HAP-1 (cell line): ENCODE measurements around the gene SERP1.
A peak's percentile ranks its signal among the peaks of the same experiment; 100 is the strongest.
"Not testable (repeated sequence)": the region's sequence is repeated elsewhere in the genome, so short reads cannot be mapped to it uniquely, and the experiment has no call there.

Experiments
- DNase-seq, 2 experiments: peaks; one replicate each; pipeline ENCODE4 v3.0.0-alpha.2; 2016 to 2020; ENCODE audit warnings: low spot score in 2 of 2
- H3K27me3 ChIP-seq: fragments of 250-450 bp; sonication (Bioruptor Pico); 2 replicates; pipeline ENCODE4 v1.5.1; 2020; ENCODE audit warnings: low read depth, mild to moderate bottlenecking, moderate library complexity
- H3K36me3 ChIP-seq: fragments of 250-450 bp; sonication (Bioruptor Pico); replicated peaks from 2 replicates; pipeline ENCODE4 v1.5.1; 2020; ENCODE audit warnings: mild to moderate bottlenecking
- H3K4me1 ChIP-seq: fragments of 250-450 bp; sonication (Bioruptor Pico); 2 replicates; pipeline ENCODE4 v1.5.1; 2020; ENCODE audit warnings: mild to moderate bottlenecking
- H3K4me3 ChIP-seq: fragments of 250-450 bp; sonication (Bioruptor Pico); 2 replicates; pipeline ENCODE4 v1.5.1; 2020; ENCODE audit warnings: mild to moderate bottlenecking, moderate library complexity
- H3K9me3 ChIP-seq: fragments of 250-450 bp; sonication (Bioruptor Pico); 2 replicates; pipeline ENCODE4 v1.5.1; 2020; ENCODE audit warnings: mild to moderate bottlenecking, moderate library complexity
- in situ Hi-C: fragments of 300-500 bp; cut with MboI; formaldehyde crosslinking; loops from 3 replicates; pipeline ENCODE4 v1.14.3; 2020; ENCODE audit warnings: low sequenced_read_pairs, inconsistent platforms, mixed read lengths

SERP1 gene

GRCh38 chr3:150527464-150528255, 18.6 kb downstream of the SERP1 start:
- H3K4me1 ChIP-seq: peaks cover 7% of the 10 kb centered on the region
- H3K4me3 ChIP-seq: no peak overlapping the region
- in situ Hi-C loops: loop anchor here (25.0 kb wide), 2 partner anchors 335 to 635 kb away; no protein-coding TSS in a partner anchor
- no peaks in the 10 kb centered on the region for H3K9me3 ChIP-seq
- no peaks in the 10 kb centered on the region for H3K36me3 ChIP-seq
- H3K27me3 ChIP-seq: no peaks in the 10 kb centered on the region
- DNase-seq: no peak

- no peaks in the 10 kb centered on the region for H3K27me3 ChIP-seq
- H3K4me3 ChIP-seq: no peak overlapping the region
- no peaks in the 10 kb centered on the region for H3K36me3 ChIP-seq
- in situ Hi-C loops: no loop called here
- no peaks in the 10 kb centered on the region for H3K9me3 ChIP-seq
- DNase-seq: no peak
- H3K4me1 ChIP-seq: peaks cover 4% of the 10 kb centered on the region
Measured at GRCh38 chr3:150523538-150523937, 22.8 kb downstream of the SERP1 start.

- Histone ChIP-seq H3K4me3 (no peak overlapping the region), H3K36me3 (no peaks in the 10 kb centered on the region; the same call in 1 of the 2 replicates), H3K4me1 (no peaks in the 10 kb centered on the region), H3K27me3 (no peaks in the 10 kb centered on the region), H3K9me3 (peaks cover 10% of the 10 kb centered on the region)
- DNase-seq: no peak
- in situ Hi-C loops: no loop called here
Measured at GRCh38 chr3:150521463-150521862, 24.8 kb downstream of the SERP1 start.

GRCh38 chr3:150520408-150520807, 25.9 kb downstream of the SERP1 start:
- in situ Hi-C loops: no loop called here
- no peak overlapping the region for H3K4me3 ChIP-seq
- no peaks in the 10 kb centered on the region for H3K27me3 ChIP-seq
- peaks cover 12% of the 10 kb centered on the region for H3K9me3 ChIP-seq
- no peak for DNase-seq
- no peaks in the 10 kb centered on the region; the same call in 1 of the 2 replicates for H3K36me3 ChIP-seq
- no peaks in the 10 kb centered on the region for H3K4me1 ChIP-seq

DNA sequence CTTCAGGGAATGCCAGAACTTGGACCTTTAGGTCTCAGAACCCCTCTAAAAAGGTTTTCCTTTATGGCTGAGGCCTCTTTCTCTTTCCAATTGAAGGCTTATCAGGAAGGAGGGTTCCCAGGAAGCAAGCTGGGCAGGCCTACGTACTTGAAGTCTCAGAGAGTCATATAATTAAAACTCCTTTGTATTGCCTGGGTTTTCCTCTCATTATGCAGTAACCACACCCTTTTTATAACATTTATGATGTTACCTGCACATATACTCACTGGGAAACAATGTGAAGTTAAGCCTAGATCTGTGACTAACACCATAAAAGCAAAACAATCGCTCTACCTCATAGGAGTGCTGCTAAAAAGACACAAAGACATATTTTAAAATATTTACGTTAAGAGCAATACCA, 27.3 kb downstream of the SERP1 start:
- no peak for DNase-seq
- Histone ChIP-seq H3K27me3 (no peaks in the 10 kb centered on the region), H3K4me1 (no peaks in the 10 kb centered on the region), H3K9me3 (peaks cover 12% of the 10 kb centered on the region), H3K36me3 (no peaks in the 10 kb centered on the region; the same call in 1 of the 2 replicates), H3K4me3 (no peak overlapping the region)
- in situ Hi-C loops: no loop called here

GRCh38 chr3:150515210-150515609, 31.1 kb downstream of the SERP1 start:
- H3K4me3 ChIP-seq: no peak overlapping the region
- H3K4me1 ChIP-seq: peaks cover 27% of the 10 kb centered on the region
- in situ Hi-C loops: no loop called here
- H3K27me3 ChIP-seq: no peaks in the 10 kb centered on the region
- peaks cover 12% of the 10 kb centered on the region for H3K9me3 ChIP-seq
- no peak for DNase-seq
- no peaks in the 10 kb centered on the region; the same call in 1 of the 2 replicates for H3K36me3 ChIP-seq

GRCh38 chr3:150511122-150511821, 35.0 kb downstream of the SERP1 start:
- Histone ChIP-seq H3K4me3 (no peak overlapping the region), H3K36me3 (no peaks in the 10 kb centered on the region), H3K27me3 (no peaks in the 10 kb centered on the region), H3K9me3 (0 out of 2 replicates have a peak, but pooled peaks cover 2% of the 10 kb centered on the region), H3K4me1 (peaks cover 31% of the 10 kb centered on the region)
- peak in 1 of 2 experiments; percentile 100 for DNase-seq
- in situ Hi-C loops: no loop called here

DNA sequence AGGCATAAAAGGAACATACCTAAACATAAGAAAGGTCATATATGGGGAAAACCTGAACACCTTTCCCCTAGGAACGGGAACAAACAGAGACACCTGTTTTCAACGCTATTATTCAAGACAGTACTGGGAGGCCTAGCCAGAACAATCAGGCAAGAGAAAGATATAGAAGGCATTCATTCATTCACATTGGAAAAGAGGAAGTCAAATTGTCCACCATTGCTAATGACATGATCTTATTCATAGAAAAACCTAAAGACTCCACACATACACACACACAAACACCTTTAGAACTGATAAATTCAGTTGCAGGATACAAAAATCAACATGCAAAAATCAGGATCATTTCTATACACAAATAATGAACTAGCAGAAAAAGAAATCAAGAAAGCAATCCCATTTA, 36.5 kb downstream of the SERP1 start:
- in situ Hi-C loops: no loop called here
- no peaks in the 10 kb centered on the region for H3K36me3 ChIP-seq
- no peak overlapping the region for H3K4me3 ChIP-seq
- peaks cover 31% of the 10 kb centered on the region for H3K4me1 ChIP-seq
- DNase-seq: no peak
- H3K27me3 ChIP-seq: no peaks in the 10 kb centered on the region
- no peaks in the 10 kb centered on the region for H3K9me3 ChIP-seq

- DNase-seq: no peak
- in situ Hi-C loops: no loop called here
- no peaks in the 10 kb centered on the region for H3K27me3 ChIP-seq
- H3K4me3 ChIP-seq: no peak overlapping the region
- peaks cover 30% of the 10 kb centered on the region for H3K4me1 ChIP-seq
- no peaks in the 10 kb centered on the region for H3K36me3 ChIP-seq
- no peaks in the 10 kb centered on the region for H3K9me3 ChIP-seq
Measured at GRCh38 chr3:150508401-150508800, 37.9 kb downstream of the SERP1 start.

DNA sequence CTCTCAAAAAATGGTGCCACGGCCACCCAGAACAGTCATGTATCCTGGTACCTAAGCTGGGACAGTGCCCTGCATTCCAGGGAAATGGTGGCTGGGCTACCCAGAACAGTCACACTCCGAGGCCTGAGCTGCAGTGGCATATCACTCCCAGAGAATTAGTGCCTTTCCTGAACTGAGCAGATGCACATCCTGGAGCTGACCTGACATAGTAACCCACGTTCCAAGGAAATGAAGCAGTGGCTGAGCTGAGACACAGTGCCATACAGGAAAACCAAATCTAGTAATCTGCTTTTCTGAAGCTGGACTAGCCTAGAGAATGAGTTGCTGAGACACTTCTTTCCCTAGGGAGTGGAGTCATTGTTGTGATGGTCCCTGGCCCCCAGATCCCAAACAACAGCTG, 41.8 kb downstream of the SERP1 start:
- in situ Hi-C loops: no loop called here
- no peaks in the 10 kb centered on the region for H3K36me3 ChIP-seq
- no peak for DNase-seq
- no peaks in the 10 kb centered on the region for H3K4me1 ChIP-seq
- H3K4me3 ChIP-seq: no peak overlapping the region
- H3K27me3 ChIP-seq: no peaks in the 10 kb centered on the region
- peaks cover 12% of the 10 kb centered on the region for H3K9me3 ChIP-seq

GRCh38 chr3:150503402-150504099, 42.7 kb downstream of the SERP1 start:
- H3K36me3 ChIP-seq: no peaks in the 10 kb centered on the region
- no peaks in the 10 kb centered on the region for H3K27me3 ChIP-seq
- H3K4me3 ChIP-seq: no peak overlapping the region
- H3K4me1 ChIP-seq: no peaks in the 10 kb centered on the region
- H3K9me3 ChIP-seq: peaks cover 12% of the 10 kb centered on the region
- in situ Hi-C loops: no loop called here
- DNase-seq: no peak

DNA sequence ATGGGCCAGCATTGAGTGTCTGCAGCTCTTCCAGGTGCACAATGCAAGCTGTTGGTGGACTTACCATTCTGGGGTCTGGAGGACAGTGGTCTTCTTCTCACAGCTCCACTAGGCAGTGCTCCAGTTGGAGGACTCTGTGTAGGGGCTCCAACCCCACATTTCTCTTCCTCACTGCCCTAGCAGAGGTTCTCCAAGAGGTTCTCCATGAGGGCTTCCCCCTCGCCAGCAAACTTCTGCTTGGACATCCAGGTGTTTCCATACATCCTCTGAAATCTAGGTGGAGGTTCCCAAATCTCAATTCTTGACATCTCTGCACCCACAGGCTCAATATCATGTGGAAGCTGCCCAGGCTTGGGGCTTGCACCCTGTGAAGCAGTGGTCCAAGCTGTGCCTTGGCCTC, 45.3 kb downstream of the SERP1 start:
- H3K9me3 ChIP-seq: peaks cover 12% of the 10 kb centered on the region
- H3K36me3 ChIP-seq, H3K27me3 ChIP-seq, DNase-seq, H3K4me1 ChIP-seq, H3K4me3 ChIP-seq, in situ Hi-C loops: not testable (repeated sequence)

GRCh38 chr3:150497956-150498355, 48.3 kb downstream of the SERP1 start:
- Histone ChIP-seq H3K36me3 (no peaks in the 10 kb centered on the region), H3K4me3 (no peak overlapping the region), H3K27me3 (no peaks in the 10 kb centered on the region), H3K4me1 (no peaks in the 10 kb centered on the region), H3K9me3 (peaks cover 12% of the 10 kb centered on the region)
- in situ Hi-C loops: loop anchor here (5.0 to 25.0 kb wide), 2 partner anchors 271 to 561 kb away; no protein-coding TSS in a partner anchor
- no peak for DNase-seq
